Measurements from ENCODE around the gene CLDN9.

- no peak for TF ChIP-seq KLF16 (tag by site-specific recombination; IDR thresholded peaks at IDR 0.05)
- TF ChIP-seq CTCF (tag by site-specific recombination; IDR thresholded peaks at IDR 0.05), result no peak
- no peak for TF ChIP-seq ZNF530 (tag by site-specific recombination; IDR thresholded peaks at IDR 0.05; ENCODE audit: low read depth)
- TF ChIP-seq ZNF24 (tag by site-specific recombination; IDR thresholded peaks at IDR 0.05), result no peak
- no peak for TF ChIP-seq PRDM10 (tag by site-specific recombination; IDR thresholded peaks at IDR 0.05)
Observed at GRCh38 chr16:2963074-2963722, 49.5 kb upstream of the CLDN9 start.

Data from HEK293 (cell line).